HG03571 (cell line): ENCODE results near the gene CDIPT.
"Not testable (repeated sequence)": the region's sequence is repeated elsewhere in the genome, so short reads cannot be mapped to it uniquely, and the experiment has no call there.

ENCODE experiments used
- ATAC-seq: cut with Tn5 transposase; IDR thresholded peaks from one replicate; pipeline ENCODE4 v1.9.1; 2021; ENCODE audit not compliant: unreplicated experiment

Gene CDIPT

DNA sequence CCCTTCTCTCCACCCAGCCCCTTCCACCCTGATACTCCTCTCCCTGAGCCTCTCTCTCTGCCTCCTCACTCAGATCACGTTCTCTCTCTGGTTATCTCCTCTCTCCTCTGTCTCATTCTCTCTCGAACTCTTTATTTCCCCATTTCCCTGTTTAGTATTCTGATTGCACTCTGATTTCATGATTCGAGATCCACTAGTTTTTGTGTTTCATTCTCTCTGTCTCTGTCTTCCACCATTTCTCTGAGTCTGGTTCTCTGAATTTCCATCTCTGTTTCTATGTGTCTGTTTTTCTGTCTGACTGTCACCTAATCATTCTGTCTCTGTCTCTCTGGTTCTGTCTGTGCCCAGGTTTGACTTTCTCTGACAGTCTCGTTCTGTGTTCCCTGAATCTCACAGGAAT, 34.3 kb upstream of the CDIPT start:
- no peak for ATAC-seq

DNA sequence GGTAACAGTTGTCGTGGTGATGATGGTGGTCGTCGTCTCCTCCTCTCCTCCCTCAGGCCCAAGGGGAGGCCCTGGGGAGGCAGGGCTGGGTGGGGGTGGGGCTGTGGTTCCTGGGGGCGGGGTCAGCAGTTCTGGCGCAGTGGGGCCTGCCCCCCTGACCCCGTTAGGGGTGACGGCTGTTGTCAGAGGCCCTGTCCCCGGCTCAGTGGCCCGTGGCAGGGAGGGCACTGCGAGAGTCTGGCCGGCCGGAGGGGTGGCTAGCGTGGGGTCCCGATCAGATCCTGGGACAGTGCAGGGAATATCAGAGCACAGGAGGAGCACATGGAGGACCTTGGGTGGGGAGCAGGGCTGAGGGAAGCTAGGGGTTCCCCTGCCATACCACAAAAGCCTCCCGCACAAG, 33.8 kb upstream of the CDIPT start:
- ATAC-seq = no peak

DNA sequence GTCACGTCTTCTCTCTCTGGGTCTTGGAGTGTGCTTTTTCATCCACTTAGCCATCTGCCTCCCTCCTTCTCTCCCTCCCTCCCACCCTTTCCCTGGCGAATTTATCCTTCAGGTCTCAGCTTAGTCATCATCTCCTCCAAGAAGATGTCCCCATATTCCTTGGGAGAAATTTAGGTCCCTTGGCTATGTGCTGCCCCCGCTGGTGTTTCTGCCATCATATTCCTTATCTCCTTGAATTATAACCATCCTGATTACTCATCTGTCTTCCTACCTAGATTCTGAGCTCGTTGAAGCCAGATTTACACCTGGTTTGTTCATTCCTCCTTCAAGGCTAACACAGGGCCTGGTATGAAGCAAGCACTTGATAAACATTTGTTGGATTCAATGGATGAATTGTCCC, 31.3 kb upstream of the CDIPT start:
- no peak for ATAC-seq

DNA sequence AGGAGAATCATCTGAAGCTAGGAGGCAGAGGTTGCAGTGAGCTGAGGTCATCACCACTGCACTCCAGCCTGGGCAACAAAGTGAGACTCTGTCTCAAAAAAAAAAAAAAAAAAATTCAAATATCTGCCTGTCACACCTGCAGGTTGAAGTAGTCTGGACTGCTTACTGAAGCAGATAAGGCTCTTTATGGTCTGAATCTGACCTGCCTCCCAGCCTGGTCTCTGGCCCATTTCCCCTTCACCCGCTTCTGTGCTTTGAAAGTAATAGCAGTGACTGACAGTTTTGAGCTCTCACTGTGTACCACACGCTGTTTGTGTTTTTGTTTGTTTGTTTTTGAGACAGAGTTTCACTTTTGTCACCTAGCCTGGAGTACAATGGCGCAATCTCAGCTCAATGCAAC, 30.5 kb upstream of the CDIPT start:
- ATAC-seq = no peak

DNA sequence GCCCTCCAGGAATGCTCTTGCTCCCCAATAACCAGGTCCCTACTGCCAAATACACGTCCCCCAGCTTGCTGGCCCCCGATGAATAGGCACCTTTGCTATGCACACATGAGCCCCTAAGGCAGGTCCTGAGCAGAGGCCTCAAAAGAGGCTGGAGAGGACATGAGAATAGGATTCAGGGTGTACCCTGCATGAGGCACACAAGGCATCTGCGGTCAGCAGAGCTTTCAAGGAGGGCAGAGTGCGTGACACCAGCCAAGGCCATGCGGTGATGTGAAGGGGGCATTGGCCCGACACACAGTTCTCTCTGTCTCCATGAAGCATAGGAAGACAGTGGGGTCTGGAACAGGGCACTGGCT, 29.4 kb upstream of the CDIPT start:
- ATAC-seq = no peak

DNA sequence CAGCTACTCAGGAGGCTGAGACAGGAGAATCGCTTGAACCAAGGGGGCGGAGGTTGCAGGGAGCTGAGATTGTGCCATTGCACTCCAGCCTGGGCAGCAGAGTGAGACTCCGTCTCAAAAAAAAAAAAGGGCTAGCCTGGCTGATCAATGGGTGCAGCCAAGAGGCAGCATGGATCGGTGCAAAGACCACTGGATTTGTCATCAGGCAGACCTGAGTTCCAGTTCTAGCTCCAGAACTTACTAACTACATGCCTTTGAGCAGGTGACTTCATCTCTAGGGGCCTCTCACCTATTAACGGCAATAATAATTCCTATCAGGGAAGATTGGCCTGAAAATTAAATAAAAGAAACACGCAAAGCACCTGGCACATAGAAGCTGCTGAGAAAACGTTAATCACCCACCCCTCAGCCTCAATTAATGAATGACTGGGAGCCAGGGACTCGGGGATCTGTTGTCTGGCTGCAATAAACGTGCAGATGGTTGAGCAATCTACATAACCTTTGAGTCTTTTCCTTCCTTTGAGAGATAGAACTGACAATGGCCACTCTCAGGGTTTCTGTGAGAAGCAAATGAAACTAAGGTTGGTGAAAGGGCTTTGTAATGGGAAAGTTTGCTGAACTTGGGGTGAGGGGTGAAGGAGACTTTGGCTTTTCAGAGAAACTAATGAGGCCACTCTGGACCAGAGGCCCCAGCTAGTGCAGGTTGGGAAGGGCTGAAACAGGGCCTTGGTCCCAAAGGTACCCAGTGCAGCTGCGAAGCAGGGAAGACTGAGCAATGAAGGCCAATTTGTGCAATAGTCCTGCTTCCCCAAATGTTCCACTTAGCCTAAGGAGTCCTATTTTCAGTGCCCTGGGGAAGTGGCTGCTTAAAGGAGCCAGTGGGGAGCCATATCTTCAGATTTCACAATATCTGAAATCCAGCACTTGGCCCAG, 28.8 kb upstream of the CDIPT start:
- no peak for ATAC-seq

DNA sequence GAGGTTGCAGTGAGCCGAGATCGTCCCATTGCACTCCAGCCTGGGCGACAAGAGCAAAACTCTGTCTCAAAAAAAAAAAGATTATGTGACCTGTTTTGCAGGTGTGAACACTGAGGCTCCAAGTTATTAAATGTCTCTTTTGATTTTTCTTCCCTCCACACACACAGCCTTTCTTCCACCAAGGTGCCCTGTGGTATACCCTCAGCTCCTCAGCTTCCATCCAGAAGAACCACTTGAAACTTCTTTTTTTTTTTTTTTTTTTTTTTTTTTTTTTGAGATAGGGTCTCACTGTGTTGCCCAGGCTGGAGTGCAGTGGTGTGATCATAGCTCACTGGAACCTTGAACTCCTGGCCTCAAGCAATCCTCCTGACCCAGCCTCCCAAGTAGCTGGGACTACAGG, 26.3 kb upstream of the CDIPT start:
- not testable (repeated sequence) for ATAC-seq

DNA sequence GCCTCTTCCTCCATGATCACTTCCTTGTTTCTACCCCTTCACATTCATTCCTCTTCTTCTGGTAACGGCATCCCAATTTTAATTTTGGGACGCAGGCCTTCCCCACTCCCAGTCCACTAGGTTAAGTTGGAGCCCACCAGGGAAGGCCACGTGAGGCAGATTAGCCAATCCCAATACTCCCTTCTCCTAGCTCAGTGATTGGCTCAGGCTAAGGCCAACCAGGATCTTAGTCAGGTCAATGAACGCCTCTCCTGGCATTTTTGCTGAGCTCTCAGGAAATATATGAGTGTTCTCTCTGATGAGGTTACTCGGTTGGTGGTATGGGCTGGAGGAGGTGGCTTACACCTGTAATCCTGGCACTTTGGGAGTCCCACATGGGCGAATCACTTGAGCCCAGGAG, 21.0 kb upstream of the CDIPT start:
- ATAC-seq = no peak

DNA sequence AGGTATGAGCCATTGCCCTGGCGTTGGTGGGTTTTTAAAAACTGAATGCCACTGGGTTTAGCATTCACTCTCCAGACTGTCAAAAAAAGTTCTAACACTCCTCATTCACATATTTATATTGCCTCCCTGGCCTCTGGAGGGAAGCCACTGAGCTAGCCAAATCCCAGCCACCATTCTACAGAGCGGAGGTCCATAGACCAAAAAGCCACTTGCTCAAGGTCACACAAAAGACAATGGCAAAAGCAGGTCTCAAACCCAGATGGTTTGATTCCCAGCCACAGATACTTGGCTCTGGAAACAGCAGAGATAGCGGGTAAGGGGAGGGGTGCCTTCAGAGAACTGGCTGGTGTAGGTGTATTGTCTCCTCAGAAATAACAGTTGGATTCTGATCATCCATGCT, 18.0 kb upstream of the CDIPT start:
- no peak for ATAC-seq

DNA sequence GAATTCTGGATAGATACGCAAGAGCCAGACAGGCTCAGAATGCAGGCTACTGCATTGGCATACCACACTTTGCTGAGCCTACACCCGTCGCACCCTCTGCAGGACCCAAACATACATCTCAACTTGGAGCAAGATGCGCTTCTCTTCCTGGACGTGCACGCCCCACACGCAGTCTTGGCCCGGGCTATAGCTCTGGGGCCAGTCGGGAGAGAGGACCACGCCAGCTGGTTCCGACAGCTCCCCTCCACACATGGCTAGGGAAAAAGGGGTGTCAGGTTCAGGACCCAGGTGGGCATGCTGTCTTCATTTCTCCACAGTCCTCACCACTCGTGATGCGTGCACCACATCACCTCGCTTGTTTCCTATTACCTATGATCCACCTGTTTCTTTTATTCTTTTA, 15.1 kb upstream of the CDIPT start:
- no peak for ATAC-seq

DNA sequence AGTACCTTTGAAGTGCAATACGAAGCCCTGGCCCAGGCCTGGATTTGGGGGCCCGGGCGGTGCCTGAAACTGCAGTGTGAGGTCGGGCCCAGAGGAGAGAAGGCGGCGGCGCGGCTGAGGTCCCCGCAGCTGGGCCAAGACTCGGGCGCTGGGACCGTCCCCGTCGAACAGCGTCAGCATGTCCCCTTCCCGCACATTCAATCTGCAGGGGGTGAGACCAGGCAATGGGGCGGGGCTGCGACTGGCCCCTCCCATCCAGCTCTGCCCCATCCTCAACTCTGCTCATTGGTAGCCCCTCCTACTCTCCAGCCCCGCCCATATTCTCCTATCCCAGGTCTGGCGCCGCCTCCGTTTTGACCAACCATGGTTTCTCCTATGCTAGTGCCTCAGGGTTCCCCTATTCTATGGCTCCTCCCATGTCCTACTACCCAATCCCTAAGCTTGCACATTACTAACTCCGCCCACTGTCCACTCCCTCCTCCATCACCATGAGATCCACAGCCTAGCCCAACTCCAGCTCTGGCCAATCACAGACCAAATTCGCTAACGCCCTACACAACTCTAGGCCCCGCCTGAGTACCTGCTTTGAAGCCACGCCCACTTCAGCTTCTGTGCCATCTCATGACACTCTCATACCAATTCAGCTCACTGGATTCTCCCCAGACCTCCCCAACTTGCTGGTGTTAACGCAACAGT, 14.4 kb upstream of the CDIPT start:
- no peak for ATAC-seq

DNA sequence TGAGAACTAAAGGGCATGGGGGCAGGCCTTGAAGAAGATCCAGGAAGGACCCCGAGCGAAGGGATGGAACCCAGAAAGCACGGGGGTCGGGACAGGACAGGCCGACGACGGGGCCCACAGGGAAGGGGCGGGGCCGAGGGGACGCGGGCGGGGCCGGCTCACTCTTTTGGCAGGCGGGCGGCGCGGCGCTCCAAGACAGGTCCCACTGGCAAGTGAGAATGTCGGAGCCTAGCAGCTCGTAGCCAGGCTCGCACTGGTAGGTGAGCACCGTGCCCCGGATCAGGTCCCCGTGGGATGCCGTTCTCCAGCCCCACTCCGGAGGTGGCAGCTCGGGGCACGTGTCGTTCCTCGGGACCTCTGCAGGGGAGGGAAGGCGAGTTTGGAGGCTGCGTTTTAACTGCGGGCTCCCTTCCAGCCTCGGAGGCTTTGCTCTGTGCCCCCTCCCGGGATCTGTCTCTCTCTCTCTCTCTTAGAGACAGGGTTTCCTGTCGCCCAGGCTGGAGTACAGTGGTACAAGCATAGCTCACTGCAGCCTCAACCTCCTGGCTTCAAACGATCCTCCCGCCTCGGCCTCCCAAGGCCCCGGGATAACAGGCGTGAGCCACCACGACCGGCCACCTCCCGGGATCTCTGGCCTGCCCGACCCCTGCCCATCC, 13.7 kb upstream of the CDIPT start:
- ATAC-seq = no peak

DNA sequence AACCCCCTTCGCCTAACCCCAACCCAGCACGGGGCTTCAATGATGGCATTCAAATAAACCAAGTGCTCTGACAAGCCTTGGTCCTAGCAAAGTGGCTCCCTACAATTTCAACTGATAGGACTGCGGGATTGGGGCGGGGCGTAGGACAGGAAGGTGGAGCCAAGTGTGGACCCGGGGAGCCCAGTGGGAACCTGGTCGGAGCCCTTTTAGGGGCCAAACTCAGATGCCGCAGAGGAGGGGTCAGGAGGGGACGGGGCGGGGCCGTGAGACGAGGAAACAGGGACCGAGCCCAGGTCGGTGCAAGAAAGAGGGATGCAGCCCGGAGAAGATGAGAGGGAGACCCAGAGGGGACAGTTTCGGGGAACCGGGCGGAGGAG, 13.2 kb upstream of the CDIPT start:
- ATAC-seq = no peak

DNA sequence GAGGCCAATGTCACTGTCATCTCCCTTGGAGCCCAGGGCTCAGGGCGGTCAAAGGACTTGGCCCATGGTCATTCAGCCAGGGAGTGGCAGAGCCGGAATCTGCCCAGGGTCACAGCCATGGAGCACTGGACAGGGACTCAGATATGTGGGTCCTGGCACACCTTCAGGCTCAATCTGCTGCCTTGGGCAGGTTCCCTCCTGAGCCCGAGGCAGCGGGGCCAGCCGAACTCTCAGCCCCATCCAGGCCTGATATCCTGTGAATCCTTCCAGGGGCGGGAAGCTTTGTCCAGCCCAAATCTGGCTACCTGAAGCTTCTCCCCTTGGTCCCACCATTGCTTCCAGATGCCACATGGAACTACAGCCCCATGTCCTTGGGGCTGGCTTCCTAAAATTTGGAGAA, 12.2 kb upstream of the CDIPT start:
- ATAC-seq = no peak

DNA sequence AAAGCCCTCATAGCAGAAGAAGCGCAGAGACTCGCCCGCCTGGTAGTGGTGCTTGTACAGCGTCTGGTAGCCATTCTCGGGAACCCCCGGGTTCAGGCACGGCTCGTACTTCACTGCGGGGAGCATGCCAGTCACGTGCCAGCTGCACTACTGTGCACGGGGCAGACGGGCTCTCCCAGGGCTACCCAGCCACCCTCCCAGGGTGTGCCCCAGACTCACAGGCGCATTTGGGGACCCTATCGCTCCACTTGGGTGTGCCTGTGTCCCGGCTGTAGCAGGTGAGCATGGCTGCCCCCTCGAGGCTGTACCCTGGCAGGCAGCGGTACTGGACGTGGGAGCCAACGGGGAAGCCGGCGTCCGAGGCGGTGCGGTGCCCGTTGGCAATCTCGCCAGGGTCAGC, 10.3 kb upstream of the CDIPT start:
- ATAC-seq = no peak

DNA sequence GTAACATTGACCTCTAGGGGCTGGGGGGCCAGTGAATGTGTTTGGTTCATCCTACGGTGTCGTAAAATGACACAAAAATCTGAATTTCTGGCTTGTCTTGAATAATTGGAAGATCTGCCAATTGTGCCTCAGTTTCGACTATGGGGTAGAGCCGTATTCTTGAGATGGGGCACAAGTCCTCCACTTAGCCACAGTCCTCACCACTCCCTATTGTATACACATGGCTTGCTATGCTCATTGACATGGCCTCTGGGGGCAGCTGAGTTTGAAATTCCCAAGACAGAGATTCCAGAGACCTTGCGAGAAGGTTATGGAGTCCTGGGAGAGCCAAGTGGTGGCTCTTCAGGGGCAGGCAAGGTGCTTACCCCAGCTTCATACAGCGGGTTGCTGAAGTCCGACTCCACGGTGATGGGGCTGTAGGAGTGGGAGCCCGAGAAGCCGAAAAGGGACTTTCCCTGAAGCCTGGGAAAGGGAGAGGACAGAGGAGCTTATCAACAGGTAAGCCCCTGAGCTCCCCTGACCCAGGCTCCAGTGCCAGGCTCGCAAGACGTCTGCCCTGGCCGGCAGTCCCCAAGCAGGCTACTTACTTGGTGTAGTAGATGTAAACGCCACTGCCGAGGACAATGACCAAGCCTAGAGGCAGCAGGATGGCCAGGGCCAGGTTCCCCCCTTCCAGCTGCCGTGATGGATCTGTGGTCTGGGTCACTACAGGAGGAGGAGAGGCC, 9.0 kb upstream of the CDIPT start:
- ATAC-seq = no peak

DNA sequence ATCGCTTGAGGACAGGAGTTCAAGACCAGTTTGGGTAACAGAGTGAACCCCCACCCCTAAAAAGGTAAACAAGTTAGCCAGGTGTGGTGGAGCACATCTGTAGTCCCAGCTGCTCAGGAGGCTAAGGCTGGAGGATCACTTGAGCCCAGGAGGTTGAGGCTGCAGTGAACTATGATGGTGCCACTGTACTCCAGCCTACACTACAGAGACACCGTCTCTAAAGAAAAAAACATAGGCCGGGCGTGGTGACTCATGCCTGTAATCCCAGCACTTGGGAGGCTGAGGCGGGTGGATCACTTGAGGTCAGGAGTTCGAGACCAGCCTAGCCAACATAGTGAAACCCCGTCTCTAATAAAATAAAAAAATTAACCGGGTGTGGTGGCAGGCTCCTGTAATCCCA, 6.0 kb upstream of the CDIPT start:
- ATAC-seq = not testable (repeated sequence)

DNA sequence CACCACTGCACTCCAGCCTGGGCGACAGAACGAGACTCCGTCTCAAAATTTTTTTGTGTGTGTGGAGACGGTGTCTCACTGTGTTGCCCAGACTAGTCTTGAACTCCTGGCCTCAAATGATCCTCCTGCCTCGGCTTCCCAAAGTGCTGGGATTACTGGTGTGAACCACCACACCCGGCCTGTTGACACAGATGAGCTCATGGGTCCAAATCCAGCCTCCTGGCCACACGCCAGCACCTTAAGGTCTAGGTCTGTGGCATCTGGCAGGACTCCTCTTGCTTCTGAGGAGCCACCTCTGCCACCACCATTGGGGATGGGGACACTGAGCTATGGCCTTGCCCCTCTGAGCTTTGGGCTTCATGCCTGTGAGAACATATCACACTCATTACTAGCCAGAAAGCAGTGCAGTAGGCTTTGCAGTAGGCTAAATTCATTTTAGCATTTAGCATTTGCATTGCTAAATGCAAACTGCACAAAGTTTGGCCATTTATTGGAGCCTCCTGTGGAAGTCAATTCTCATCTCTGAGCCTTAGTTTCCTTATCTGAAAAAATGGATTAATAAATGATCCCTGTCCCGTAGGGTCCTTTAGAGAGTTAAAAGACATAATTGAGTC, 5.5 kb upstream of the CDIPT start:
- ATAC-seq = no peak

DNA sequence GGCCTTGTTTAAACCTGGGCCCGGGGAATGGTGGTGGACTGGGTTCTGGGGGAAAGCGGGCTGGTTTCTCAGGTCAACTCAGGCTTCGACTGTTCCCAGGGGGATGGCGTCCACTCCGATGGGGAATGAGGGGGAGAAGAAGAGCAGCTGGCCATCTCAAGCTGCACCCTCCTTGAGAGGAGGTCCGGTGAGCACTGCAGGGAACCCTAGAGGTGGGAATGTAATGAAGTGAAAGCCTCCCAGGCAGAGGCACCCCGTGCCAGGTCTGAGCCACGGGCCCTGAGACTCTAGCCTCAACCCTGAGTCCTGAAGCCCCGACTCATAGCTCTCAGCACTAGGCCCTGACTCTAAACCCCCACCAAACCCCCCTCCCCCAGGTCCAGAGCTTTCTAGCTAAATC, 1.2 kb upstream of the CDIPT start:
- ATAC-seq = no peak

DNA sequence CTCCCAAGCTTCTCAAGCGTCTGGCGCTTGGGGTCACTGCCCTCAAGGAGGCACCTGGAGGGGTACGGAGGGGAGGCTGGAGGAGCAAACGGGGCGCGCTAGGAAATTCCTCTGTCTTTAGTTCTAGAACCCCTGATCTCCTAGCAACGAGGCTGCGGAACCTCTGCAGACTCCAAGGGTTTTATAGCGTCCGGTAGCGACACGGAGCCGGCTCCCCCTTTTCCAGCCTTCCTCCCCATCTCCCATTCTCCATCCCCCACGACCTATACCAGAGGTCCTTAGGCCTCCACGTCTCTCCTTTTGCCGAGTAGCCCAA, 601 bp upstream of the CDIPT start:
- ATAC-seq = no peak

DNA sequence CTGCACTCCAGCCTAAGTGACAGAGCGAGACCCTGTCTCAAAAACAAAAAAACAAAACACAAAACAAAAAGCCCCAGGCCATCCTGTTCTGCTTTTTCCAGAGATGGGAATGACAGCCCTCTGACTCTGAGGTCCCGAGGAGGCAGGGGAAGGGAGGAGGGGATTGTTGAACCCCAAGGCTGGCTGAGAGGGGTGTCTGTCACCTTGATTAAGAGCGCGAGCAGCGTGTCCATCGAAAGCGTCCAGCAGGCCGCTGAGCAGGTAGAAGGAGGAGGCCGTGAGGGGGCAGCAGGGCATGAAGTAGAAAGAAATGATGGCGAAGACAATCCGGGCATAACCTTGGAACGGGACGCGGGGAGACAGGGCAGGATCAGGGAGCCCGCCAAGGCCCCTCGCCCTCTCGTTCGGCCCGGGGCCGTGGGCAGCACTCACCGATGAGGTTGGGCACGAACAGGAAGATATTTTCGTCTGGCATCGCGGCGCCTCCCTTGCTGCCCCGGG, 593 bp downstream of the CDIPT start:
- no peak for ATAC-seq
